Islet precursor cell (in vitro differentiated cells): ENCODE data around the gene ANXA10.
A peak's percentile ranks its signal among the peaks of the same experiment; 100 is the strongest.
"Not testable (repeated sequence)": the region's sequence is repeated elsewhere in the genome, so short reads cannot be mapped to it uniquely, and the experiment has no call there.

Experiments
- DNase-seq: peaks from one replicate; pipeline ENCODE4 v3.0.0-alpha.2; 2018

ANXA10 gene

GRCh38 chr4:168092176-168092712 is at the start of gene ANXA10:
Gene ANXA10 (plus strand): TSS chr4:168092537. CDS start chr4:168092701, 164 bp downstream.
- no peak for DNase-seq

- no peak for DNase-seq
Observed at GRCh38 chr4:168045354-168045753, 47.0 kb upstream of the ANXA10 start.

GRCh38 chr4:168050002-168050401 is 42.3 kb upstream of the ANXA10 start:
- no peak for DNase-seq

GRCh38 chr4:168051526-168051925 is 40.8 kb upstream of the ANXA10 start:
- no peak for DNase-seq

GRCh38 chr4:168057412-168057811 is 34.9 kb upstream of the ANXA10 start:
- no peak for DNase-seq

- no peak for DNase-seq
Observed at GRCh38 chr4:168059251-168059650, 33.1 kb upstream of the ANXA10 start.

GRCh38 chr4:168063031-168063430 is 29.3 kb upstream of the ANXA10 start:
- no peak for DNase-seq

- no peak for DNase-seq
Observed at GRCh38 chr4:168070903-168071302, 21.4 kb upstream of the ANXA10 start.

GRCh38 chr4:168071304-168071703 is 21.0 kb upstream of the ANXA10 start:
- no peak for DNase-seq

- DNase-seq, result no peak
Observed at GRCh38 chr4:168074861-168075260, 17.5 kb upstream of the ANXA10 start.

- peak; percentile 78 for DNase-seq
Observed at GRCh38 chr4:168076989-168077725, 15.2 kb upstream of the ANXA10 start.

GRCh38 chr4:168077726-168078239 is 14.6 kb upstream of the ANXA10 start:
- DNase-seq, result no peak

GRCh38 chr4:168082379-168082778 is 10.0 kb upstream of the ANXA10 start:
- DNase-seq, result no peak

GRCh38 chr4:168095776-168096406 is 3.6 kb downstream of the ANXA10 start:
- no peak for DNase-seq

GRCh38 chr4:168096407-168096784 is 4.1 kb downstream of the ANXA10 start:
- no peak for DNase-seq

- DNase-seq, result no peak
Observed at GRCh38 chr4:168097161-168097560, 4.8 kb downstream of the ANXA10 start.

GRCh38 chr4:168098248-168098717 is 5.9 kb downstream of the ANXA10 start:
- no peak for DNase-seq

GRCh38 chr4:168099195-168099594 is 6.9 kb downstream of the ANXA10 start:
- DNase-seq, result no peak

- DNase-seq, result no peak
Observed at GRCh38 chr4:168101026-168101425, 8.7 kb downstream of the ANXA10 start.

GRCh38 chr4:168102403-168102802 is 10.1 kb downstream of the ANXA10 start:
- no peak for DNase-seq

- no peak for DNase-seq
Observed at GRCh38 chr4:168109527-168109926, 17.2 kb downstream of the ANXA10 start.

GRCh38 chr4:168113059-168113458 is 20.7 kb downstream of the ANXA10 start:
- DNase-seq, result not testable (repeated sequence)

- no peak for DNase-seq
Observed at GRCh38 chr4:168118116-168118655, 25.8 kb downstream of the ANXA10 start.

- no peak for DNase-seq
Observed at GRCh38 chr4:168119100-168119499, 26.8 kb downstream of the ANXA10 start.
